MM.1S (cell line): ENCODE measurements around the gene IFT74.

ENCODE experiments used
- DNase-seq: peaks from one replicate; pipeline ENCODE4 v3.0.0-alpha.2; 2015
- H2AFZ ChIP-seq: fragments of 300-600 bp; sonication (generic); 2 replicates; pipeline ENCODE4 v1.6.0; 2016; ENCODE audit warnings: antibody characterized with exemption, low read length
- H3F3A ChIP-seq: fragments of 300-600 bp; sonication (generic); 2 replicates; pipeline ENCODE4 v1.6.1; 2016; ENCODE audit warnings: mild to moderate bottlenecking, antibody characterized with exemption, low read length, moderate library complexity, mixed read lengths; ENCODE audit not compliant: insufficient read depth
- H3K27ac ChIP-seq: fragments of 300-600 bp; sonication (generic); 2 replicates; pipeline ENCODE4 v1.5.1; 2016; ENCODE audit warnings: mild to moderate bottlenecking, low read length
- H3K27me3 ChIP-seq: fragments of 300-600 bp; sonication (generic); replicated peaks from 2 replicates; pipeline ENCODE4 v1.6.0; 2016; ENCODE audit warnings: low read length; ENCODE audit not compliant: insufficient read depth
- H3K36me3 ChIP-seq: fragments of 300-600 bp; sonication (generic); replicated peaks from 2 replicates; pipeline ENCODE4 v1.6.1; 2016; ENCODE audit warnings: mild to moderate bottlenecking, low read length, mixed read lengths; ENCODE audit not compliant: insufficient read depth
- H3K4me1 ChIP-seq: fragments of 300-600 bp; sonication (generic); 2 replicates; pipeline ENCODE4 v1.6.1; 2016; ENCODE audit warnings: low read length, mixed read lengths
- H3K4me2 ChIP-seq: fragments of 300-600 bp; sonication (generic); 2 replicates; pipeline ENCODE4 v1.6.0; 2016; ENCODE audit warnings: low read depth, low read length
- H3K4me3 ChIP-seq: fragments of 300-600 bp; sonication (generic); 2 replicates; pipeline ENCODE4 v1.5.1; 2016; ENCODE audit warnings: low read length, mixed read lengths
- H3K79me2 ChIP-seq: fragments of 300-600 bp; sonication (generic); 2 replicates; pipeline ENCODE4 v1.6.1; 2016; ENCODE audit warnings: mixed run types, low read length, mixed read lengths
- H3K9ac ChIP-seq: fragments of 300-600 bp; sonication (generic); 2 replicates; pipeline ENCODE4 v1.6.1; 2016; ENCODE audit warnings: low read length, mixed read lengths
- H3K9me2 ChIP-seq: fragments of 300-600 bp; sonication (generic); replicated peaks from 2 replicates; pipeline ENCODE4 v1.6.1; 2016; ENCODE audit warnings: mild to moderate bottlenecking, low read length, mixed read lengths; ENCODE audit not compliant: insufficient read depth
- H3K9me3 ChIP-seq: fragments of 300-600 bp; sonication (generic); replicated peaks from 2 replicates; pipeline ENCODE4 v1.6.1; 2016; ENCODE audit warnings: mild to moderate bottlenecking, low read length, mixed read lengths; ENCODE audit not compliant: insufficient read depth
- H4K20me1 ChIP-seq: fragments of 300-600 bp; sonication (generic); 2 replicates; pipeline ENCODE4 v1.6.1; 2016; ENCODE audit warnings: mild to moderate bottlenecking, low read length, moderate library complexity, mixed read lengths; ENCODE audit not compliant: insufficient read depth
- EZH2 ChIP-seq: fragments of 300-600 bp; sonication (generic); optimal IDR thresholded peaks from 2 replicates; pipeline ENCODE3; 2017; ENCODE audit warnings: low read depth, mild to moderate bottlenecking, antibody characterized with exemption, low read length, mixed read lengths
- EZH2phosphoT487 ChIP-seq: fragments of 300-600 bp; sonication (generic); IDR thresholded peaks from 2 replicates; pipeline ENCODE4 v1.6.1; 2018; ENCODE audit warnings: antibody characterized with exemption, low read length
- TF ChIP-seq, protein P1 (sequence below): fragments of 300-600 bp; sonication (generic); IDR thresholded peaks from 2 replicates; pipeline ENCODE4 v1.5.1; 2016; ENCODE audit warnings: antibody characterized with exemption, low read length, mixed read lengths

Gene IFT74

DNA sequence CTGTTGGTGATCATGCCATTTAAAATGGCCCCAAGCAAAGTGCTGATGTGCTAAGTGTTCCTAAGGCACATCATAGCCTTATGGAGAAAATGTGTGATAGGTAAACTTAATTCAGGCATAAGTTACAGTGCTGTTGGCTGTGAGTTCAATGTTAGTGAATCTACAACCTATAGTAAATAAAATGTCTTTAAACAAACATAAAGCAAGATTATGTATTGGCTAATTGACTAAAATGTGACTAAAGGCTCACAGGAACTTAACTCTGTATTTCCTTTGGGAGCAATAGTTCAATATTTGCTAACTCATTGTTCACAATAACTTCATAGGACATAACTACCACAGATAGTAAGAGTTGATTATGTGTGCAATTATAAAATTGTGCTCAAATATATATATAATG lies 98.6 kb downstream of the IFT74 start:
- Histone ChIP-seq H4K20me1 (no peaks in the 10 kb centered on the region), H3K4me1 (no peaks in the 10 kb centered on the region), H3K9ac (no peak overlapping the region), H3F3A (no peaks in the 10 kb centered on the region), H3K27me3 (no peaks in the 10 kb centered on the region), H3K4me3 (no peak overlapping the region), H3K9me2 (no peaks in the 10 kb centered on the region), H2AFZ (no peak overlapping the region), H3K79me2 (no peaks in the 10 kb centered on the region), H3K4me2 (no peak overlapping the region), H3K27ac (no peak overlapping the region), H3K9me3 (no peaks in the 10 kb centered on the region), H3K36me3 (no peaks in the 10 kb centered on the region)
- TF ChIP-seq, protein P1, sequence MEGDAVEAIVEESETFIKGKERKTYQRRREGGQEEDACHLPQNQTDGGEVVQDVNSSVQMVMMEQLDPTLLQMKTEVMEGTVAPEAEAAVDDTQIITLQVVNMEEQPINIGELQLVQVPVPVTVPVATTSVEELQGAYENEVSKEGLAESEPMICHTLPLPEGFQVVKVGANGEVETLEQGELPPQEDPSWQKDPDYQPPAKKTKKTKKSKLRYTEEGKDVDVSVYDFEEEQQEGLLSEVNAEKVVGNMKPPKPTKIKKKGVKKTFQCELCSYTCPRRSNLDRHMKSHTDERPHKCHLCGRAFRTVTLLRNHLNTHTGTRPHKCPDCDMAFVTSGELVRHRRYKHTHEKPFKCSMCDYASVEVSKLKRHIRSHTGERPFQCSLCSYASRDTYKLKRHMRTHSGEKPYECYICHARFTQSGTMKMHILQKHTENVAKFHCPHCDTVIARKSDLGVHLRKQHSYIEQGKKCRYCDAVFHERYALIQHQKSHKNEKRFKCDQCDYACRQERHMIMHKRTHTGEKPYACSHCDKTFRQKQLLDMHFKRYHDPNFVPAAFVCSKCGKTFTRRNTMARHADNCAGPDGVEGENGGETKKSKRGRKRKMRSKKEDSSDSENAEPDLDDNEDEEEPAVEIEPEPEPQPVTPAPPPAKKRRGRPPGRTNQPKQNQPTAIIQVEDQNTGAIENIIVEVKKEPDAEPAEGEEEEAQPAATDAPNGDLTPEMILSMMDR = no peak
- TF ChIP-seq EZH2 = no peak
- no peak for DNase-seq

DNA sequence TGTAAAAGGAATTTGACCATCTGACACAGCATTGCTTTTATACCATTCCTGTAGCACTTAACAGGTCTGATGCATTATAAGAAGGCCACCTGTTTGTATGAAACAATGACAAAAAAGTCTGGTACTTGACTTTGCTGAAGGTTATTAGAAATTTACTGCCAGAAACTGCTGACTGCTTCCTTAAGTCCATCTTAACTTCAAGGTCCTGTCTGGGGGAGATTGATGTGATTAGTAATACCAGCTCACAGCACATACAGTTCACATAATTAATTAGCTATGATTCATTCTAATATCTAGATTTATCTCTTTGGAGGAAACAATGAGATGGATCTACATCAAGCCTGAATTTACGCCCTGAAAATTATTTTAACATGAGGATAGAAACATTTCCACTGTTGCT lies 103.2 kb downstream of the IFT74 start:
- no peak overlapping the region for H3K27ac ChIP-seq

DNA sequence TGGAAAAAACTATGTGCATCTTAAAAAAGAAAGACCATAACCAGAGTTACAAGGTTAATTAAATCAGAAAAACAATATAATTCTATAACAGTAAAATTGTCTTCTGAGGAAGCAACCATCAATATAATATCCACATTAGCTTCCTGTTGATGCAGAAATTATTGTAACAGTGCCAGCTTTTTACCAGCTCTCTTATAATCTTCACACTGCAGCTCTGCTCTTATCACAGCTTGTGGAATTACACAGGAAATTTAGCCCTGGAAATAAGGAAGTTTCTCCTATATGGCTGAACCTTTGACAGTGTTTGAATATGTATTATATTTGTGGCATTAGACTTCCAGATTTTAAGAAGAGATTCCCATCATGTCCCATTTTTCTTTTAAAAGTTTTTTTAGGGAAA lies 103.7 kb downstream of the IFT74 start:
- Histone ChIP-seq H3K9me3 (no peaks in the 10 kb centered on the region), H3K4me3 (no peak overlapping the region)
- no peak for DNase-seq

More for the DNA sequence above, 103.2 kb downstream of the IFT74 start:
- Histone ChIP-seq H3K4me1 (no peaks in the 10 kb centered on the region), H3K79me2 (no peaks in the 10 kb centered on the region), H2AFZ (no peak overlapping the region), H3K9ac (no peak overlapping the region), H3K36me3 (no peaks in the 10 kb centered on the region), H3K27me3 (no peaks in the 10 kb centered on the region), H3K9me2 (no peaks in the 10 kb centered on the region), H3K9me3 (no peaks in the 10 kb centered on the region), H4K20me1 (no peaks in the 10 kb centered on the region), H3K4me2 (no peak overlapping the region), H3F3A (no peaks in the 10 kb centered on the region), H3K4me3 (no peak overlapping the region)
- TF ChIP-seq EZH2phosphoT487 (no peak), EZH2 (no peak)
- TF ChIP-seq, protein P1 = no peak
- no peak for DNase-seq

More for the DNA sequence above, 103.7 kb downstream of the IFT74 start:
- Histone ChIP-seq H3K4me2 (no peak overlapping the region), H3K9me2 (no peaks in the 10 kb centered on the region), H3K79me2 (no peaks in the 10 kb centered on the region), H2AFZ (no peak overlapping the region), H3K27ac (no peak overlapping the region), H3K36me3 (no peaks in the 10 kb centered on the region), H3K4me1 (no peaks in the 10 kb centered on the region), H3F3A (no peaks in the 10 kb centered on the region), H3K9ac (no peak overlapping the region), H4K20me1 (no peaks in the 10 kb centered on the region), H3K27me3 (no peaks in the 10 kb centered on the region)
- no peak for TF ChIP-seq EZH2phosphoT487
- TF ChIP-seq, protein P1 = no peak
- no peak for TF ChIP-seq EZH2
